HG02623 (cell line): ENCODE results near the gene SORL1.
"Not testable (repeated sequence)": the region's sequence is repeated elsewhere in the genome, so short reads cannot be mapped to it uniquely, and the experiment has no call there.

Experiments used
- ATAC-seq: cut with Tn5 transposase; IDR thresholded peaks from one replicate; pipeline ENCODE4 v1.9.1; 2021; ENCODE audit warnings: moderate library complexity; ENCODE audit not compliant: unreplicated experiment

SORL1 gene

DNA sequence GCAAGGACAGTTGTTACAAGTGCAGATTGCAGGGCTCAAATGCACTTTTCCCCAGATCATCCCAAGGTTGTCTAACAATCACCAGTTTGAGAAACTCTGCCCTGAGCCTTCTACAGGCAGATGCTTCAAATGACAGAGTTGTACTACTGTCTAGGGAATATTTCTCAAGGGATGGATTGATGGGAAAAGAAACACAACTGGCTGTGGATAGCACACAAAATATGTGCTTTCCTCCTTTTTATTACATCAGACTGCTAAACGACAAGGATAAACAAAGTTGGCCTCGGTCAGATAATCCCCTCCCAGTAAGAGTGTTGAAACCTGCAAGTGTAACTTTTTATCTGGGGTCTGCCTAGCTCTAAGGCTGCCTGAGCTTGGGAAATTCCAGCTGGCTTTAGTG is 47.3 kb downstream of the SORL1 start:
- no peak for ATAC-seq

- ATAC-seq, result no peak
These were observed 48.2 kb downstream of the SORL1 start for GRCh38 chr11:121500275-121500674.

DNA sequence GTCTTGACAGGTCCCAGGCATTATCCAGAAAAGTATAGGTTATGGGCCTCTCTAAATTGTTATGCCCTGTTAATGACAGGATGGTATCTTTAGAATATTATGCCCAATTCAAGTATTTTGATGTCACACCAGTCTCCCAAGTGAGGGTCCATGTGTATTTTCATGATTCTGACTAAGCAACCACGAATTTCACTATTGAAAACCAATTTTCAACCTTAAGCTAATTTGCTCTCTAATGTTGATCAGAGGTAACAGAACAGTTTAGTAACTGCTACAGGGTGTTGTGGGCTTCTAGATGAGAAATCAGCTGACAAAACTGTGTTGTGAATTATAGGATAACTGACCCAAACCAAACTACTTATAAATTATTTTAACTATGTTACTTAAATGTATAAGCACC is 48.6 kb downstream of the SORL1 start:
- no peak for ATAC-seq

GRCh38 chr11:121503051-121503450 is 50.9 kb downstream of the SORL1 start:
- no peak for ATAC-seq

- not testable (repeated sequence) for ATAC-seq
These were observed 54.1 kb downstream of the SORL1 start for GRCh38 chr11:121506237-121506636.

GRCh38 chr11:121508449-121508848 is 56.3 kb downstream of the SORL1 start:
- no peak for ATAC-seq

GRCh38 chr11:121510438-121510837 is 58.3 kb downstream of the SORL1 start:
- no peak for ATAC-seq

DNA sequence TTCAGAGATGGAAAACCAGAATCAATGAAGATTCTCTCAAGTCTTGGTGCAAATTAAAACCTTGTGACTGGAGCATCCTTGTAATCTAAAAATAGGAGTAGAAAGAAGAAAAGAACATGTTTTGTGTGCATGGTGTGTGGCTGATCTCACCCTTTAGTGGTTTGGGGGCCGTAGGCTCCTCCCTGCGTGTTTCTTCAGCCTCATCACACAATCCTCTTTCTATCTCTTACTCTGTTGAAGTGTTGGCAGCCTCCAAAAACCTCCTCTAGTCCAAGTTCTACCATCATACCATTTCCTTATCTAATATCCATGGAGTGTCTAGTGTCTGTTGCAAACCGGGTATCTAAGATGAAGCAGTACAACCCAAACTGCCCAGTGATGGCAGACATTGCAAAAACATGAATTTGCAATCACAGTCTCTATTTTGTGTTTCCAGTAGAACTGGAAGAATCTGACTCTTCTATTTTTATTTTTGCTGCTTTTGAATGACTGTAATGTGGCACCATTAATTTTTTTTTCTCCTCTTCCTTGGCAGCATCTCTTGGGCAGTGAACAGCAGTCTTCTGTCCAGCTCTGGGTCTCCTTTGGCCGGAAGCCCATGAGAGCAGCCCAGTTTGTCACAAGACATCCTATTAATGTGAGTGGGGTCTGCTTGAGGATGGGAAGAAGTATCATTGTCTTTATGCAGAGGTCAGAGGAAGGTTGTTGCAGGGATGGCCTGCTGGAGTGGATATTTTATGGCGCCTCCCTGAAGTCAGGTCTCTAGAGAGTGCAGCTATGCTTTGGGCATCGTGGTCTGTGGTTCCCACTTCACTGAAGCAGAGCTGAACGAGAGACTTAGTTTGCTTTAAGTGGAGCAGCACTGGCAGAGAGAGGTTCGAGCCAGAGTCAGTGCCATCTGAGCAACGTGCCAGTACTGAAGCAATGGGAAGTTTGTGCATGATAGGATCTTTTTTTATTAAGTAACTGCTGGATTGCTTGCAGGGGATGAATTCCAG is 60.7 kb downstream of the SORL1 start:
- ATAC-seq, result no peak

DNA sequence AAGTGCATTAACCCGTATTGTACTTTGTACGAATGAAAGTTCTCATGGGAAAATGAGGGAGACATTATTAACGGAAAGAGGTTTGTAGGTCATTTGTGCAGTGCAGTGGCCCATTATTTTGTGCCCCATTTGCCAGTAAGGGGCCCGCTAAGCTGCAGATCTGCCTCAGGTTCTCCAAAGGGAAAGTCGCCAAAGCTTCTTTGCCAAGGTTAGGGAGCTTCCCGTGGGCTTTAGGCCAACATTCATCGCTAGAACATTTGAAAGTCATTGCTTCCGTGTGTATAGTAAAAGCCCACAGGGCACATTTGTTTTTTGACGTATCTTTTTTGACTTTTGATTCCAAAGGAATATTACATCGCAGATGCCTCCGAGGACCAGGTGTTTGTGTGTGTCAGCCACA is 61.7 kb downstream of the SORL1 start:
- ATAC-seq, result no peak

DNA sequence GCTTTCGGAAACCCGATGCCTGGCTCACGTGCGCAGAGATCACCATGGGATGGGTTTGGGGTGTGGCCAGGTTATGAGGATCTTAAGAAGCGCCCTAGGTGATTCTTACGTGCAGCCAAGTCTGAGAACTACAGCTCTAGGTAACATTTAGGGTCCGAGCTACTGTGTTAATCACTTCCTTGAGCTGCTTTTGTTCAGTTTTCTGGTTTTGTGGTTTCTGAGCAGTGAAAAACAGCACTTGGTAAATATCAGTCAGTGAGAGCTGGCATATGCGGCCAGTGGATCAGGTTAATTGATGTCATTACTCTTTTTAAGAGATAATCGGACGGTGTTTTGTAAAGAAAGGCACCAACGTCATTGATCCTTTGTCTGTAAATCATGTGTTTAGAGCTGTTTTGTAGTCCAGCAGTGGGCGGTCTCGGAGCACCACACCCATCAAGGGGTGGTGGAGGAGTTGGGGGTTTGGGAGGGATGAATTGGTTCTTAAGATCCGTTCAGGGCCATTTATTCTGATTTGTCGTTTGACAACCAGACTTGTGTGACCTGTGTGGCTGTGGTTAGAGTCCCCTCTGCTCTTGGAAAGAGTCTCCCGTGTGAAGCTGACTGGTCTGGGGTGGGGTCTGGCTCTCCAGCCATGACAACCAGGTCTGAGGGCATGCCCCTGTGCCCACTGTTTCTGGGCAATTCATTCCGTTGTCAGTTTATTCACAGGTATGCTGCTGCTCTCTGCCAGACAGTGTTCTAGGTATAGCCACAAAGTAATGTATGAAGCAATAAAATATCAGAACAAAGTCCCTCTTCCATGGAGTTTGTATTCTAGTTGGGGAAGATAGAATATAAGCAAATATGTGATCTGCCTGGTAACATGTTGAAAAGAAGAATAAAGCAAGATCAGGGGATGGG is 62.6 kb downstream of the SORL1 start:
- no peak for ATAC-seq

GRCh38 chr11:121515335-121515671 is 63.2 kb downstream of the SORL1 start:
- ATAC-seq, result no peak

- ATAC-seq, result no peak
These were observed 65.9 kb downstream of the SORL1 start for GRCh38 chr11:121517996-121518395.

- ATAC-seq, result no peak
These were observed 68.4 kb downstream of the SORL1 start for GRCh38 chr11:121520243-121521144.

DNA sequence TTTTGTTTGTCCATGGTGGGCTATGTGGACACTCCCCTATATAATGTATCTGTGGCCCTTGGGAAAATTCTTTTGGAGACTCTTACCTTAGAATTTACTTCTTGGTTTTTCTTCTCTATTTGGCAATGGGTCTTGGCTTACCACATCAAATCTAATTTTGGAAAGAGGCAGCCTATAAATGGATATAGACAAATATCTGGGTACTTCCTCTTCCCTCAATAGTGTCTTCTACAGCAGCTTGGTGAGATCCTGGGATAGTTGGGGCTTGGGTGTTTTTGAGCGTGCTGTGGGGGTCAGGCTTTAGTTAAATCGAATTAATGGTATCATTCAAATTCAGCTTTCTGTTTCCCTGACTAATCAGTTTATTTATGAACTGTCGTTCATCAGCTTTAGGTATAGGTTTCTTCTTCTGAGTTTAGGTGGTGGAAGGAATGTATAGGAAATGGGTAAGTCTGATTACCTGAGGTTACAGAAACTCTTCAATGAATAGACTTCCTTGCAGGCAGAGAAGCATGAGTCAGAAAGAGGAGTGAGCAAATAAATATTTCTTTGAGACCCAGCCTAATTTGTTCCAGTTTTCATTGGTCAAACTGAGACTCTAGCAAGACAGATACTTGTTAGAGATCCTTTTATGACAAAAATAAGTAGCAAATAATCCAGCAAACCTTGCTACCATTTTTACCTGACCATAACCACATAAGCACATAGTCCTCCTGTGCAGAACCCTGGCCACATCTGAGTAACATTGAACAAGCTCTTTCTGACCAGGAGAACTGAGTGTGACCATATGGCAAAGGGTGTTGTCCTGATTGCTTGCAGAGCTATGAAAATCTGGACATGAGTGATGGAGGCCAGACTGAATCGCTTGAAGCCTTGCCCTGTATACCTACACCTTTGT is 69.3 kb downstream of the SORL1 start:
- ATAC-seq, result no peak

GRCh38 chr11:121522043-121522941 is 70.2 kb downstream of the SORL1 start:
- no peak for ATAC-seq

- ATAC-seq, result no peak
These were observed 71.6 kb downstream of the SORL1 start for GRCh38 chr11:121523581-121524232.

- no peak for ATAC-seq
These were observed 72.1 kb downstream of the SORL1 start for GRCh38 chr11:121524233-121524631.

- no peak for ATAC-seq
These were observed 73.3 kb downstream of the SORL1 start for GRCh38 chr11:121525376-121525775.
